Adrenal gland (tissue), 5 donors: Measurements from ENCODE around the gene PRIMA1.

Source experiments
- CTCF ChIP-seq, 6 experiments: fragments of 450-650 bp in 4 of 6; fragments of 200-600 bp in 2 of 6; sonication (generic) in 1 of 6; IDR thresholded peaks; 1 replicate in 5 of 6; 2 replicates in 1 of 6; pipeline versions ENCODE4 v1.5.1 to v1.8.0; 2016 to 2021; ENCODE audit warnings: antibody characterized with exemption in 6 of 6, mild to moderate bottlenecking in 2 of 6, moderate library complexity in 1 of 6
- POLR2A ChIP-seq, 2 donors: fragments of 450-650 bp; IDR thresholded peaks; one replicate each; pipeline ENCODE4 v1.6.1; 2017; ENCODE audit warnings: antibody characterized with exemption in 2 of 2, mild to moderate bottlenecking in 2 of 2, moderate library complexity in 1 of 2
- donor health status: DM: no; HTN: no; CAD: no.

- TF ChIP-seq CTCF (IDR thresholded peaks at IDR 0.05) (no peak), POLR2A (IDR thresholded peaks at IDR 0.05) (no peak)
Observed at GRCh38 chr14:93764211-93764659, 24.1 kb downstream of the PRIMA1 start.
